ENCODE measurements around the gene PPP2R2B.

DNA sequence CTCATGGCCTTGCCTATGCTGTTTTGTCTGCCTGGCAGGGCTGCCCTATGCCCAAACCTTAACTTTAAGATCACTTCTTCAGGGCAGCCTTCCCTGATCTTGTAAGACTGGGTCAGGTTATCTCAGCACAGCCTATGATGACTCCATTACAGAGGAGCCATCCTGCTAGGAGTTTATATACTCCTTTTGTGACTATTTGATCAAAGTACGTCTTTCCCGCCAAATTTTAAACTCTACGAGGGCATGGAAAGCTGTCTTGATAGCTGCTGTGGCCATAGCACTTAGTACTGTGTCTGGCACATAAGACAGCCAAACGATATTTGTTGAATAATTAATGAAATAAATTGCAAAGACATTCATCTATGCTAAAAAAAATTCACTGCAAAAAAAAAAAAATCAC, 60.6 kb downstream of the PPP2R2B start:
- TF ChIP-seq CREB5 (CRISPR knock-in tag; IDR thresholded peaks at IDR 0.05; ENCODE audit: low read depth) = no peak
- TF ChIP-seq PATZ1 (CRISPR knock-in tag; IDR thresholded peaks at IDR 0.05; ENCODE audit: borderline replicate concordance) = no peak
- no peak for TF ChIP-seq ZFP30 (CRISPR knock-in tag; IDR thresholded peaks at IDR 0.05)
- TF ChIP-seq ZNF8 (CRISPR knock-in tag; IDR thresholded peaks at IDR 0.05) = no peak

All from SK-N-SH treated with all-trans-retinoic acid at 6 μM for 48 hours (cell line).